ENCODE data around the gene WSCD2.

Gene WSCD2

GRCh38 chr12:108127654-108128053 lies 1.4 kb upstream of the WSCD2 start:
- H3K27ac ChIP-seq (ENCODE audit: poor library complexity, severe bottlenecking), result no peak overlapping the region
- DNase-seq (ENCODE audit: low spot score), result no peak
- H3K4me3 ChIP-seq (ENCODE audit: severe bottlenecking), result no peak overlapping the region
- TF ChIP-seq CTCF (IDR thresholded peaks at IDR 0.05; ENCODE audit: poor library complexity, severe bottlenecking), result no peak
- no peaks in the 10 kb centered on the region for H3K9me3 ChIP-seq (ENCODE audit: severe bottlenecking)
- H3K27me3 ChIP-seq (ENCODE audit: insufficient read depth, poor library complexity, severe bottlenecking), result peaks cover 47% of the 10 kb centered on the region
- no peaks in the 10 kb centered on the region for H3K36me3 ChIP-seq (ENCODE audit: low read depth)
- no peak for ATAC-seq (ENCODE audit: low read depth)
- H3K4me1 ChIP-seq (ENCODE audit: insufficient read depth, poor library complexity, severe bottlenecking), result no peaks in the 10 kb centered on the region

- H3K27me3 ChIP-seq (ENCODE audit: insufficient read depth, poor library complexity, severe bottlenecking), result peaks cover 47% of the 10 kb centered on the region
These were observed 669 bp upstream of the WSCD2 start for GRCh38 chr12:108128221-108129016.

GRCh38 chr12:108131035-108131434 lies 1.9 kb downstream of the WSCD2 start:
- no peaks in the 10 kb centered on the region for H3K9me3 ChIP-seq (ENCODE audit: severe bottlenecking)
- H3K4me1 ChIP-seq (ENCODE audit: insufficient read depth, poor library complexity, severe bottlenecking), result no peaks in the 10 kb centered on the region
- peaks cover 47% of the 10 kb centered on the region for H3K27me3 ChIP-seq (ENCODE audit: insufficient read depth, poor library complexity, severe bottlenecking)
- ATAC-seq (ENCODE audit: low read depth), result no peak
- H3K4me3 ChIP-seq (ENCODE audit: severe bottlenecking), result no peak overlapping the region
- no peak for DNase-seq (ENCODE audit: low spot score)
- H3K36me3 ChIP-seq (ENCODE audit: low read depth), result no peaks in the 10 kb centered on the region
- TF ChIP-seq CTCF (IDR thresholded peaks at IDR 0.05; ENCODE audit: poor library complexity, severe bottlenecking), result no peak
- no peak overlapping the region for H3K27ac ChIP-seq (ENCODE audit: poor library complexity, severe bottlenecking)

More at GRCh38 chr12:108128221-108129016, 669 bp upstream of the WSCD2 start:
- no peak for DNase-seq (ENCODE audit: low spot score)
- ATAC-seq (ENCODE audit: low read depth), result no peak
- TF ChIP-seq CTCF (IDR thresholded peaks at IDR 0.05; ENCODE audit: poor library complexity, severe bottlenecking), result no peak
- Histone ChIP-seq H3K4me1 (ENCODE audit: insufficient read depth, poor library complexity, severe bottlenecking) (no peaks in the 10 kb centered on the region), H3K9me3 (ENCODE audit: severe bottlenecking) (no peaks in the 10 kb centered on the region), H3K4me3 (ENCODE audit: severe bottlenecking) (no peak overlapping the region), H3K27ac (ENCODE audit: poor library complexity, severe bottlenecking) (no peak overlapping the region), H3K36me3 (ENCODE audit: low read depth) (no peaks in the 10 kb centered on the region)

- no peak overlapping the region for H3K4me3 ChIP-seq (ENCODE audit: severe bottlenecking)
- no peaks in the 10 kb centered on the region for H3K9me3 ChIP-seq (ENCODE audit: severe bottlenecking)
- no peaks in the 10 kb centered on the region for H3K36me3 ChIP-seq (ENCODE audit: low read depth)
- DNase-seq (ENCODE audit: low spot score) (no peak), ATAC-seq (ENCODE audit: low read depth) (no peak)
- H3K27me3 ChIP-seq (ENCODE audit: insufficient read depth, poor library complexity, severe bottlenecking), result peaks cover 40% of the 10 kb centered on the region
- H3K4me1 ChIP-seq (ENCODE audit: insufficient read depth, poor library complexity, severe bottlenecking), result no peaks in the 10 kb centered on the region
- no peak overlapping the region for H3K27ac ChIP-seq (ENCODE audit: poor library complexity, severe bottlenecking)
- TF ChIP-seq CTCF (IDR thresholded peaks at IDR 0.05; ENCODE audit: poor library complexity, severe bottlenecking), result no peak
These were observed 2.6 kb downstream of the WSCD2 start for GRCh38 chr12:108131657-108132126.

GRCh38 chr12:108133482-108133881 lies 4.4 kb downstream of the WSCD2 start:
- Histone ChIP-seq H3K27ac (ENCODE audit: poor library complexity, severe bottlenecking) (no peak overlapping the region), H3K9me3 (ENCODE audit: severe bottlenecking) (no peaks in the 10 kb centered on the region), H3K36me3 (ENCODE audit: low read depth) (no peaks in the 10 kb centered on the region), H3K4me3 (ENCODE audit: severe bottlenecking) (no peak overlapping the region), H3K27me3 (ENCODE audit: insufficient read depth, poor library complexity, severe bottlenecking) (peaks cover 26% of the 10 kb centered on the region), H3K4me1 (ENCODE audit: insufficient read depth, poor library complexity, severe bottlenecking) (no peaks in the 10 kb centered on the region)
- no peak for ATAC-seq (ENCODE audit: low read depth)
- TF ChIP-seq CTCF (IDR thresholded peaks at IDR 0.05; ENCODE audit: poor library complexity, severe bottlenecking), result no peak
- DNase-seq (ENCODE audit: low spot score), result no peak

Data from RWPE2 (cell line).